Right lobe of liver (tissue), 4 donors: ENCODE results near the gene TOR4A.

ENCODE experiments used
- POLR2A ChIP-seq: fragments of 450-650 bp; IDR thresholded peaks from one replicate; pipeline ENCODE4 v1.6.1; 2017; ENCODE audit warnings: antibody characterized with exemption, mild to moderate bottlenecking
- TF ChIP-seq, protein P1 (sequence below), 4 donors: fragments of 200-600 bp in 3 of 4; fragments of 450-650 bp in 1 of 4; IDR thresholded peaks; one replicate each; pipeline versions ENCODE4 v1.5.1 to v1.8.0; 2016 to 2022; ENCODE audit warnings: antibody characterized with exemption in 4 of 4, mild to moderate bottlenecking in 2 of 4
- donor health status: DM: no; HTN: no; CAD: no.
- donor health status: DM: no; HTN: no; CAD: no.
- donor health status: DM: no; HTN: yes; CAD: no.

DNA sequence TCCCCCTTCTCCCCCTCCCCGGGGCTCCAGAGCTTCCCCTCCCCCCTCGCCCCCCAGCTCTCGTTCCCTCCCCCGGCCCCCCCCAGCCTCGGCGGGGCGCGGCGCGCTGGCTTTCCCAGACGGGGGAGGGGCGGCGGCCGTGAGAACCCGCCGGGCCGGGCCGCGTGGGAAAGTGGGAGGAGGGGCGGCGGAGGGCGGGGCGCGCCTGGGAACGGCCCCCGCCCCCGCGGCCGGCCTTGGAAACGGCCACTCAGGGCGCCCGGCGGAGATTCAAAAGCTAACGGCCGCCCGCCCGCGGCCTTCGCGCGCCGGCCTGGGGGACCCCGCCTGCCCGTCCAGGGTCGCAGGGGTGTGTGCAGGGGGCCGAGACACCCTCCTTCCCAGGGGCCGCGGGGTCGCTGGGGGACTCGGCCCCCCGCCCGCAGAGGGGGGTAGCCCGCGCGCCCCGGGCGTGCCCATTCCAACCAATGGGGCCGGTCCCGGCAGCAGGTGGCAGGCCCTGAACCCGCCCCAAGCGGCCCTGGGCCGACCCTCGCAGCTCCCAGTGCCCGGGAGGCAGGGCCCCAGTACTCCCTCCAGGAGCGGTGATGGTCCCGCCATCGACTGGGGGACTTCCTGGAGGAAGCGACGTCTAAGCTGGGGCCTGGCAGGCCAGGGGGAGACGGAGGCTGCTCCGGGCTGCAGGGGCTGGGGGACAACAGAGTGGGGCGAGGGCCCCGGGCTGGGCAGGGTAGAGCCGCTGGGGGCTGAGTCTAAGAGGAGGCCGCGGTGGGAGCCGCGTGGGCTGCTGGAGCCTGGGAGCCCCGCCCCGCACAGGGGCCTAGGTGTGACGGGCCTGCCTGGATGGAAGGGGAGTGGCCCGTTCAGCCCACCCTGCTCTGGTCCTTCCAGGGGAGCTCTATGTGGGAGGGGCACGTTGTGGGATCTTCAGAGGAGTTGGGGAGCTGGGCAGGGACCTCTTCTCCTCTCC is 38.8 kb downstream of the TOR4A start:
- TF ChIP-seq, protein P1, sequence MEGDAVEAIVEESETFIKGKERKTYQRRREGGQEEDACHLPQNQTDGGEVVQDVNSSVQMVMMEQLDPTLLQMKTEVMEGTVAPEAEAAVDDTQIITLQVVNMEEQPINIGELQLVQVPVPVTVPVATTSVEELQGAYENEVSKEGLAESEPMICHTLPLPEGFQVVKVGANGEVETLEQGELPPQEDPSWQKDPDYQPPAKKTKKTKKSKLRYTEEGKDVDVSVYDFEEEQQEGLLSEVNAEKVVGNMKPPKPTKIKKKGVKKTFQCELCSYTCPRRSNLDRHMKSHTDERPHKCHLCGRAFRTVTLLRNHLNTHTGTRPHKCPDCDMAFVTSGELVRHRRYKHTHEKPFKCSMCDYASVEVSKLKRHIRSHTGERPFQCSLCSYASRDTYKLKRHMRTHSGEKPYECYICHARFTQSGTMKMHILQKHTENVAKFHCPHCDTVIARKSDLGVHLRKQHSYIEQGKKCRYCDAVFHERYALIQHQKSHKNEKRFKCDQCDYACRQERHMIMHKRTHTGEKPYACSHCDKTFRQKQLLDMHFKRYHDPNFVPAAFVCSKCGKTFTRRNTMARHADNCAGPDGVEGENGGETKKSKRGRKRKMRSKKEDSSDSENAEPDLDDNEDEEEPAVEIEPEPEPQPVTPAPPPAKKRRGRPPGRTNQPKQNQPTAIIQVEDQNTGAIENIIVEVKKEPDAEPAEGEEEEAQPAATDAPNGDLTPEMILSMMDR (IDR thresholded peaks at IDR 0.05) = no peak
- no peak for TF ChIP-seq POLR2A
